Measurements from ENCODE around the gene AQP7. TPM values are rescaled to one million over a fixed set of nuclear protein-coding genes. Genes with fewer than 3 reads are reported as not detected.

Gene AQP7
- polyA plus RNA-seq, 1 of the 3 experiments (the other 2 are of a cell fraction), result 0.05 TPM

GRCh38 chr9:33437898-33438297 lies 35.5 kb upstream of the AQP7 start:
- H3K9ac ChIP-seq, result no peak overlapping the region
- no peak for TF ChIP-seq FOXJ3 (CRISPR knock-in tag; IDR thresholded peaks at IDR 0.05)
- TF ChIP-seq RXRA (IDR thresholded peaks at IDR 0.05; ENCODE audit: borderline replicate concordance, low read depth), result no peak
- TF ChIP-seq NRF1 (IDR thresholded peaks at IDR 0.05; ENCODE audit: low read depth, low read length), result no peak
- no peak for TF ChIP-seq USF1 (IDR thresholded peaks at IDR 0.05; ENCODE audit: borderline replicate concordance, low read depth)
- no peak for TF ChIP-seq RCOR1 (IDR thresholded peaks at IDR 0.05; ENCODE audit: low read length)
- no peak for TF ChIP-seq REST (IDR thresholded peaks at IDR 0.05; ENCODE audit: low read depth, low read length)
- no peak for TF ChIP-seq USF2 (IDR thresholded peaks at IDR 0.05; ENCODE audit: borderline replicate concordance, low read depth, low read length)
- TF ChIP-seq CHD2 (IDR thresholded peaks at IDR 0.05; ENCODE audit: low read length, partially characterized antibody), result no peak
- TF ChIP-seq RFX5 (IDR thresholded peaks at IDR 0.05; ENCODE audit: low read length), result no peak
- WGBS (ENCODE audit: low lambda C conversion rate), result 48% methylated on average over 1 of the region's 1 CpG
- H2AFZ ChIP-seq (ENCODE audit: low read depth), result no peak overlapping the region
- POLR2A ChIA-PET, result interaction anchor here (0.7 kb wide), 1 partner anchor 18 kb away, joined by 3 read pairs; no protein-coding TSS in a partner anchor
- CTCF ChIA-PET, result interaction anchor here (0.7 to 3.8 kb wide), 7 partner anchors 10 to 34 kb away, joined by 3 to 12 read pairs (median 3); partner anchors contain the start of gene AQP3
- no peaks in the 10 kb centered on the region for H3K79me2 ChIP-seq (ENCODE audit: insufficient read depth)
- no peak overlapping the region for H3K27ac ChIP-seq (ENCODE audit: low read depth in 2 of 2, low read length in 1 of 2)
- no peak overlapping the region for H3K4me3 ChIP-seq (ENCODE audit: low read depth in 2 of 2, low read length in 1 of 2)
- H3K36me3 ChIP-seq (replicated peaks in 1 of 2; ENCODE audit: control insufficient read depth in 1 of 2, insufficient read depth in 2 of 2, low read length in 1 of 2), result no peaks in the 10 kb centered on the region
- no peaks in the 10 kb centered on the region for H3K9me2 ChIP-seq
- H3K4me2 ChIP-seq, result no peak overlapping the region
- no peaks in the 10 kb centered on the region for H4K20me1 ChIP-seq (ENCODE audit: insufficient read depth)
- H3K9me3 ChIP-seq, result no peaks in the 10 kb centered on the region
- H3K27me3 ChIP-seq (ENCODE audit: insufficient read depth), result peaks cover 4% of the 10 kb centered on the region; the same call in 1 of the 2 replicates
- H3F3A ChIP-seq (replicated peaks; ENCODE audit: insufficient read depth), result no peaks in the 10 kb centered on the region
- no peaks in the 10 kb centered on the region for H3K4me1 ChIP-seq (ENCODE audit: control insufficient read depth in 1 of 2, insufficient read depth in 2 of 2, low read depth in 1 of 2, low read length in 1 of 2)
- DNase-seq, result no peak

- no peak for TF ChIP-seq FOXJ3 (CRISPR knock-in tag; IDR thresholded peaks at IDR 0.05)
- no peak for TF ChIP-seq MEF2A (IDR thresholded peaks at IDR 0.05; ENCODE audit: borderline replicate concordance, low read depth)
- TF ChIP-seq ELF1 (IDR thresholded peaks at IDR 0.05), result no peak
- no peak for TF ChIP-seq MAX (IDR thresholded peaks at IDR 0.05; ENCODE audit: low read depth)
- Histone ChIP-seq H2AFZ (ENCODE audit: low read depth) (no peak overlapping the region), H3K9me2 (no peaks in the 10 kb centered on the region), H3K79me2 (ENCODE audit: insufficient read depth) (no peaks in the 10 kb centered on the region), H4K20me1 (ENCODE audit: insufficient read depth) (no peaks in the 10 kb centered on the region), H3F3A (replicated peaks; ENCODE audit: insufficient read depth) (no peaks in the 10 kb centered on the region), H3K4me2 (no peak overlapping the region), H3K4me3 (ENCODE audit: low read depth in 2 of 2, low read length in 1 of 2) (no peak overlapping the region), H3K27me3 (ENCODE audit: insufficient read depth) (peaks cover 4% of the 10 kb centered on the region; the same call in 1 of the 2 replicates), H3K36me3 (replicated peaks in 1 of 2; ENCODE audit: control insufficient read depth in 1 of 2, insufficient read depth in 2 of 2, low read length in 1 of 2) (no peaks in the 10 kb centered on the region), H3K4me1 (ENCODE audit: control insufficient read depth in 1 of 2, insufficient read depth in 2 of 2, low read depth in 1 of 2, low read length in 1 of 2) (no peaks in the 10 kb centered on the region), H3K9ac (no peak overlapping the region), H3K27ac (ENCODE audit: low read depth in 2 of 2, low read length in 1 of 2) (no peak overlapping the region), H3K9me3 (no peaks in the 10 kb centered on the region)
- ChIA-PET CTCF (interaction anchor here (1.2 to 3.8 kb wide), 7 partner anchors 9 to 34 kb away, joined by 3 to 12 read pairs (median 6); partner anchors contain the start of gene AQP3), POLR2A (no interaction called here)
- WGBS (ENCODE audit: low lambda C conversion rate), result 21% methylated on average over 2 of the region's 2 CpGs
- no peak for DNase-seq
Observed at GRCh38 chr9:33437205-33437604, 34.8 kb upstream of the AQP7 start.

All from SK-N-SH (cell line).